ENCODE data around the gene SIK3. TPM values are rescaled to one million over a fixed set of nuclear protein-coding genes. Genes with fewer than 3 reads are reported as not detected.

SIK3 gene
- total RNA-seq, 1 experiment from 2014 or later = 33.3 TPM

DNA sequence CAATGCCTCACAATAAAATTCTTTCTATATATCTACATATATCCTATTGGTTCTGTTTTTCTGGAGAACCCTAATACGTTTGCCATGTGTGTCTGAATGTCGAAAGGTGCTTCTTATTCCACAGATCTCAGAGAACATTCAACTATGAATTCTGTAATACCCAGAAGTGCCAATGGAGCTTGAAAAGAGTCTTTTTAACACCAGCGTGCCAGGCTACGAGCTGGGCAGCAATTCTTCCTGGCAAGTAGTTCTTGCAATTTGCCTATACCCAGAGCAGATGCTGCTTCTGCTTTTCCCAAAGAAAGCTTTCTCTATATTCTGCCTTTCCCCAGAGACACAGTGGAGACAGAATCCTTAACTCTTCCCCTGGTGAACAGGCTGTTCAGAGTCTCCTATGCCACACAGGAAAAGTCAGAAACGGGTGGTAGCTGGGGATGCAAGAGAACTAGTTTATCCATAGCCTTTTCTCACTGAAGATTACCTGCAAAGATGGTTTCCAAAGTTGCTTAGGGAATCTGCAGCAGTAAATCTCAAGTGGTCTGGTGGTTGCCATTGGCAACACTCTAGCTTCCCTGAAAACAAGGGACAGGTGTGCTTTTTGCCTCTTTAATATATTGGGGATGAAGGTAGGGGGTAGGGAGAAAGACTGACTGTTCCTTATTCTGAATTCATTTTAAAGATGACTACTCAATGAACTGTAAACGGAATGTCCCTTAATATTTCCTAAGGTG is 29.1 kb upstream of the SIK3 start:
- H3K4me3 Mint-ChIP-seq (ENCODE audit: unreplicated experiment) = no peak overlapping the region
- no peaks in the 10 kb centered on the region for H3K36me3 Mint-ChIP-seq (ENCODE audit: insufficient read depth, unreplicated experiment)
- H3K4me1 Mint-ChIP-seq (ENCODE audit: insufficient read depth, unreplicated experiment) = no peaks in the 10 kb centered on the region
- no peak for DNase-seq (ENCODE audit: unreplicated experiment)
- ChIA-PET POLR2A (no interaction called here), CTCF (interaction anchor here (0.7 to 4.3 kb wide), 4 partner anchors 17 to 292 kb away, joined by 3 to 26 read pairs (median 4); no protein-coding TSS in a partner anchor)
- no peaks in the 10 kb centered on the region for H3K9me3 Mint-ChIP-seq (ENCODE audit: unreplicated experiment)
- H3K27me3 Mint-ChIP-seq (ENCODE audit: insufficient read depth, unreplicated experiment) = no peaks in the 10 kb centered on the region
- intact Hi-C loops (cut with micrococcal nuclease) = no loop called here
- TF ChIP-seq CTCF (IDR thresholded peaks at IDR 0.05; ENCODE audit: unreplicated experiment) = no peak
- H3K27ac Mint-ChIP-seq (ENCODE audit: low read depth, unreplicated experiment) = no peak overlapping the region
- no TSS peak for BruUV-seq (replicated peaks)

DNA sequence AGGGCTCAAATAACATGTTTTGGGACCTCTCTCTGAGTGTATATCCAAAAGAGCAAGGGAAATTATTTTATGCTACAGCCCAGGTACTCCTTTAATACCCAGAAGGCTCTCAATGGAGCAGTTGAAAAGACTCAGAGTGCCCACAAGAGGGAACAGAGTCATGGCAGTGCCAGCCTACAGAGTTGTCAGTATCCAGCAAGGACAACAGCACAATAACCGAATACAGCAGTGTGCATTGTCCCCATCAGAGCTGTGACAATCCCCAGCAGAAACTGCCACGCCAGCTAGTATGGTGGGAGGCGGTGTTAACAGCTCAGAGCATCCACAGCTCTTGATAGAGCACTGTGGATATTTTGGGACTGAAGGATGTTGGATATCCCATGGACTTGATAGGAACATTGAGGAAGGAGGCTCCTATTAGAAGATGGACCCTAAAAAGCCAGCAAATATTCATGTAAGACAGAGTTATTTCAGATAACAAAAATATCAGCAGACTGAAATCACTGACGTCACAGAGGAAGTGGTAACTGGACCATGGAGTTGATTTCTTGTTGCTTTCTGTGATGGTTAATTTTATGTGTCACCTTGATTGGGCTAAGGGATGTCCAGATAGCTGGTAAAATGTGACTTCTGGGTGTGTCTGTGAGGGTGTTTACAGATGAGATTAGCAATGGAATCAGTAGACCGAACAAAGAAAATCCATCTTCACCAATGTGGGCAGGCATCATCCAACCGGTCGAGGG is 28.2 kb upstream of the SIK3 start:
- ChIA-PET CTCF (interaction anchor here (0.6 to 4.3 kb wide), 3 partner anchors 16 to 61 kb away, joined by 3 to 26 read pairs (median 4); no protein-coding TSS in a partner anchor), POLR2A (interaction anchor here (0.7 to 1.6 kb wide), 3 partner anchors 8 to 99 kb away, joined by 3 to 4 read pairs (median 3); partner anchors contain the start of gene PAFAH1B2)
- Mint-ChIP-seq H3K27me3 (ENCODE audit: insufficient read depth, unreplicated experiment) (no peaks in the 10 kb centered on the region), H3K36me3 (ENCODE audit: insufficient read depth, unreplicated experiment) (no peaks in the 10 kb centered on the region), H3K4me1 (ENCODE audit: insufficient read depth, unreplicated experiment) (no peaks in the 10 kb centered on the region), H3K27ac (ENCODE audit: low read depth, unreplicated experiment) (no peak overlapping the region), H3K9me3 (ENCODE audit: unreplicated experiment) (no peaks in the 10 kb centered on the region), H3K4me3 (ENCODE audit: unreplicated experiment) (no peak overlapping the region)
- DNase-seq (ENCODE audit: unreplicated experiment) = no peak
- TF ChIP-seq CTCF (IDR thresholded peaks at IDR 0.05; ENCODE audit: unreplicated experiment) = no peak
- BruUV-seq (replicated peaks) = no TSS peak
- intact Hi-C loops (cut with micrococcal nuclease) = no loop called here

GRCh38 chr11:117122556-117122955 is 24.3 kb upstream of the SIK3 start:
- H3K27me3 Mint-ChIP-seq (ENCODE audit: insufficient read depth, unreplicated experiment) = no peaks in the 10 kb centered on the region
- H3K9me3 Mint-ChIP-seq (ENCODE audit: unreplicated experiment) = no peaks in the 10 kb centered on the region
- H3K4me1 Mint-ChIP-seq (ENCODE audit: insufficient read depth, unreplicated experiment) = no peaks in the 10 kb centered on the region
- BruUV-seq (replicated peaks) = no TSS peak
- TF ChIP-seq CTCF (IDR thresholded peaks at IDR 0.05; ENCODE audit: unreplicated experiment) = no peak
- no peak overlapping the region for H3K4me3 Mint-ChIP-seq (ENCODE audit: unreplicated experiment)
- no peaks in the 10 kb centered on the region for H3K36me3 Mint-ChIP-seq (ENCODE audit: insufficient read depth, unreplicated experiment)
- ChIA-PET CTCF (interaction anchor here (1.1 to 1.4 kb wide), 3 partner anchors 17 to 286 kb away, joined by 3 to 8 read pairs (median 4); no protein-coding TSS in a partner anchor), POLR2A (interaction anchor here (0.9 kb wide), 1 partner anchor 23 kb away, joined by 3 read pairs; no protein-coding TSS in a partner anchor)
- DNase-seq (ENCODE audit: unreplicated experiment) = no peak
- intact Hi-C loops (cut with micrococcal nuclease) = no loop called here
- no peak overlapping the region for H3K27ac Mint-ChIP-seq (ENCODE audit: low read depth, unreplicated experiment)

DNA sequence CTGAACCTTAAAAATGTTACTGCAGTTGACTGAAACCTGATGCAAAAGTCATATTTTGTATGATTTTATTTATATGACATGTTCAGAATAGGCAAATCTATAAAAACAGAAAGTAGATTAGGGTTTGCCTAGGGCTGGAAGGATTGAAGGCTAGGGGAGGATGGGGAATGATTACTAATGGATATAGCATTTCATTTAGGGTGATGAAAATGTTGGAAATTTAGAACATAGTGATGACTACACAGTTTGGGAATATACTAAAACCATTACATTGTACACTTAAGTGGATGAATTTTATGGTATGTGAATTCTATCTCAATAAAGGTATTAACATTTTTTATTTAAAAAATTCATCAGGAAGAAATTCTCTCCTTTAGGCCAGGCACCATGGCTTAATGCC is 22.9 kb upstream of the SIK3 start:
- no peak for DNase-seq (ENCODE audit: unreplicated experiment)
- ChIA-PET CTCF (interaction anchor here (0.7 kb wide), 1 partner anchor 183 kb away, joined by 3 read pairs; no protein-coding TSS in a partner anchor), POLR2A (no interaction called here)
- no peak for TF ChIP-seq CTCF (IDR thresholded peaks at IDR 0.05; ENCODE audit: unreplicated experiment)
- H3K4me3 Mint-ChIP-seq (ENCODE audit: unreplicated experiment) = no peak overlapping the region
- intact Hi-C loops (cut with micrococcal nuclease) = no loop called here
- no peaks in the 10 kb centered on the region for H3K27me3 Mint-ChIP-seq (ENCODE audit: insufficient read depth, unreplicated experiment)
- H3K4me1 Mint-ChIP-seq (ENCODE audit: insufficient read depth, unreplicated experiment) = no peaks in the 10 kb centered on the region
- no peaks in the 10 kb centered on the region for H3K36me3 Mint-ChIP-seq (ENCODE audit: insufficient read depth, unreplicated experiment)
- no peak overlapping the region for H3K27ac Mint-ChIP-seq (ENCODE audit: low read depth, unreplicated experiment)
- BruUV-seq (replicated peaks) = no TSS peak
- no peaks in the 10 kb centered on the region for H3K9me3 Mint-ChIP-seq (ENCODE audit: unreplicated experiment)
